ENCODE results near the gene TMEM98. TPM values are rescaled to one million over a fixed set of nuclear protein-coding genes. Genes with fewer than 3 reads are reported as not detected.

TMEM98 gene
- polyA plus RNA-seq, 2 of the 4 experiments (the other 2 are of a cell fraction), result 46.6 to 61.0 TPM

- 89% methylated on average over 7 of the region's 7 CpGs for WGBS (ENCODE audit: missing lambda C conversion rate)
- H3K4me1 ChIP-seq, result peaks cover 7% of the 10 kb centered on the region
- no peak overlapping the region for H3K4me2 ChIP-seq
- ATAC-seq (no peak), FAIRE-seq (no peak), DNase-seq (ENCODE audit: low read depth in 1 of 2, low spot score in 1 of 2) (no peak)
- no peak overlapping the region for H3K27ac ChIP-seq
- H3K9me3 ChIP-seq, result no peaks in the 10 kb centered on the region
- CTCF ChIA-PET, result interaction anchor here (0.6 to 1.0 kb wide), 3 partner anchors 11 to 37 kb away, joined by 3 to 5 read pairs (median 3); partner anchors contain the start of gene MYO1D
- H3K4me3 ChIP-seq, result no peak overlapping the region
- POLR2A ChIA-PET, result no interaction called here
- no peak for TF ChIP-seq NR3C1 (IDR thresholded peaks at IDR 0.05)
- no peak for TF ChIP-seq NFE2L2 (conservative IDR thresholded peaks at IDR 0.05; ENCODE audit: low read length)
- TF ChIP-seq RAD21 (conservative IDR thresholded peaks at IDR 0.05 in 1 of 2, IDR thresholded peaks at IDR 0.05 in 1 of 2), result no peak
- TF ChIP-seq POLR2A (IDR thresholded peaks at IDR 0.05; ENCODE audit: low read length), result no peak
- no peak for TF ChIP-seq HOXA7 (CRISPR knock-in tag; IDR thresholded peaks at IDR 0.05)
- TF ChIP-seq PBX3 (IDR thresholded peaks at IDR 0.05), result no peak
- TF ChIP-seq ESRRA (IDR thresholded peaks at IDR 0.05; ENCODE audit: borderline replicate concordance, low read length), result no peak
- TF ChIP-seq HES2 (IDR thresholded peaks at IDR 0.05), result no peak
Observed at GRCh38 chr17:32913593-32913992, 14.4 kb upstream of the TMEM98 start.

- WGBS (ENCODE audit: missing lambda C conversion rate), result 60% methylated on average over 3 of the region's 3 CpGs
- no peak for ATAC-seq
- POLR2A ChIA-PET, result no interaction called here
- no peak for DNase-seq (ENCODE audit: low read depth in 1 of 2, low spot score in 1 of 2)
- Histone ChIP-seq H3K4me1 (peaks cover 7% of the 10 kb centered on the region), H3K4me2 (no peak overlapping the region), H3K9me3 (no peaks in the 10 kb centered on the region), H3K4me3 (no peak overlapping the region), H3K27ac (no peak overlapping the region)
- CTCF ChIA-PET, result interaction anchor here (0.6 to 2.7 kb wide), 3 partner anchors 11 to 37 kb away, joined by 3 to 12 read pairs (median 3); partner anchors contain the start of gene MYO1D
- no peak for FAIRE-seq
- TF ChIP-seq, protein P1, sequence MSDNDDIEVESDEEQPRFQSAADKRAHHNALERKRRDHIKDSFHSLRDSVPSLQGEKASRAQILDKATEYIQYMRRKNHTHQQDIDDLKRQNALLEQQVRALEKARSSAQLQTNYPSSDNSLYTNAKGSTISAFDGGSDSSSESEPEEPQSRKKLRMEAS (IDR thresholded peaks at IDR 0.05), result no peak
- TF ChIP-seq CBX2 (IDR thresholded peaks at IDR 0.05; ENCODE audit: borderline replicate concordance, low read depth), result no peak
- TF ChIP-seq HEYL (CRISPR knock-in tag; IDR thresholded peaks at IDR 0.05), result no peak
- no peak for TF ChIP-seq CHD4 (IDR thresholded peaks at IDR 0.05; ENCODE audit: borderline replicate concordance)
- TF ChIP-seq RAD21 (conservative IDR thresholded peaks at IDR 0.05 in 1 of 2, IDR thresholded peaks at IDR 0.05 in 1 of 2), result no peak
- TF ChIP-seq MAZ (IDR thresholded peaks at IDR 0.05; ENCODE audit: borderline replicate concordance, low read depth, low read length), result no peak
- TF ChIP-seq RFX5 (IDR thresholded peaks at IDR 0.05), result no peak
- no peak for TF ChIP-seq POLR2AphosphoS2 (conservative IDR thresholded peaks at IDR 0.05; ENCODE audit: low read length)
- TF ChIP-seq FOSL2 (IDR thresholded peaks at IDR 0.05), result no peak
- no peak for TF ChIP-seq FOSL2 (CRISPR knock-in tag; IDR thresholded peaks at IDR 0.05)
- no peak for TF ChIP-seq MYC (IDR thresholded peaks at IDR 0.05; ENCODE audit: borderline replicate concordance, low read length)
- no peak for TF ChIP-seq CTCF (IDR thresholded peaks at IDR 0.05)
- TF ChIP-seq RCOR1 (IDR thresholded peaks at IDR 0.05; ENCODE audit: low read depth, low read length), result no peak
- TF ChIP-seq HOXB13 (CRISPR knock-in tag; IDR thresholded peaks at IDR 0.05; ENCODE audit: low read depth), result no peak
- TF ChIP-seq, protein P2, sequence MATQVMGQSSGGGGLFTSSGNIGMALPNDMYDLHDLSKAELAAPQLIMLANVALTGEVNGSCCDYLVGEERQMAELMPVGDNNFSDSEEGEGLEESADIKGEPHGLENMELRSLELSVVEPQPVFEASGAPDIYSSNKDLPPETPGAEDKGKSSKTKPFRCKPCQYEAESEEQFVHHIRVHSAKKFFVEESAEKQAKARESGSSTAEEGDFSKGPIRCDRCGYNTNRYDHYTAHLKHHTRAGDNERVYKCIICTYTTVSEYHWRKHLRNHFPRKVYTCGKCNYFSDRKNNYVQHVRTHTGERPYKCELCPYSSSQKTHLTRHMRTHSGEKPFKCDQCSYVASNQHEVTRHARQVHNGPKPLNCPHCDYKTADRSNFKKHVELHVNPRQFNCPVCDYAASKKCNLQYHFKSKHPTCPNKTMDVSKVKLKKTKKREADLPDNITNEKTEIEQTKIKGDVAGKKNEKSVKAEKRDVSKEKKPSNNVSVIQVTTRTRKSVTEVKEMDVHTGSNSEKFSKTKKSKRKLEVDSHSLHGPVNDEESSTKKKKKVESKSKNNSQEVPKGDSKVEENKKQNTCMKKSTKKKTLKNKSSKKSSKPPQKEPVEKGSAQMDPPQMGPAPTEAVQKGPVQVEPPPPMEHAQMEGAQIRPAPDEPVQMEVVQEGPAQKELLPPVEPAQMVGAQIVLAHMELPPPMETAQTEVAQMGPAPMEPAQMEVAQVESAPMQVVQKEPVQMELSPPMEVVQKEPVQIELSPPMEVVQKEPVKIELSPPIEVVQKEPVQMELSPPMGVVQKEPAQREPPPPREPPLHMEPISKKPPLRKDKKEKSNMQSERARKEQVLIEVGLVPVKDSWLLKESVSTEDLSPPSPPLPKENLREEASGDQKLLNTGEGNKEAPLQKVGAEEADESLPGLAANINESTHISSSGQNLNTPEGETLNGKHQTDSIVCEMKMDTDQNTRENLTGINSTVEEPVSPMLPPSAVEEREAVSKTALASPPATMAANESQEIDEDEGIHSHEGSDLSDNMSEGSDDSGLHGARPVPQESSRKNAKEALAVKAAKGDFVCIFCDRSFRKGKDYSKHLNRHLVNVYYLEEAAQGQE (IDR thresholded peaks at IDR 0.05), result no peak
- TF ChIP-seq FOXS1 (CRISPR knock-in tag; IDR thresholded peaks at IDR 0.05), result no peak
- TF ChIP-seq, protein P3, sequence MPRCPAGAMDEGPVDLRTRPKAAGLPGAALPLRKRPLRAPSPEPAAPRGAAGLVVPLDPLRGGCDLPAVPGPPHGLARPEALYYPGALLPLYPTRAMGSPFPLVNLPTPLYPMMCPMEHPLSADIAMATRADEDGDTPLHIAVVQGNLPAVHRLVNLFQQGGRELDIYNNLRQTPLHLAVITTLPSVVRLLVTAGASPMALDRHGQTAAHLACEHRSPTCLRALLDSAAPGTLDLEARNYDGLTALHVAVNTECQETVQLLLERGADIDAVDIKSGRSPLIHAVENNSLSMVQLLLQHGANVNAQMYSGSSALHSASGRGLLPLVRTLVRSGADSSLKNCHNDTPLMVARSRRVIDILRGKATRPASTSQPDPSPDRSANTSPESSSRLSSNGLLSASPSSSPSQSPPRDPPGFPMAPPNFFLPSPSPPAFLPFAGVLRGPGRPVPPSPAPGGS (IDR thresholded peaks at IDR 0.05), result no peak
- no peak for TF ChIP-seq TP53 (CRISPR knock-in tag; IDR thresholded peaks at IDR 0.05)
- no peak for TF ChIP-seq HES2 (IDR thresholded peaks at IDR 0.05)
Observed at GRCh38 chr17:32914181-32914580, 13.8 kb upstream of the TMEM98 start.

Measured in A549 (cell line).